Lung (tissue), 16 donors: ENCODE measurements around the gene LZIC. TPM values are rescaled to one million over a fixed set of nuclear protein-coding genes. Genes with fewer than 3 reads are reported as not detected.

Experiments used
- ATAC-seq: fragments of 200-7000 bp; cut with Tn5 transposase; one replicate; pipeline ENCODE4 v1.9.1; 2020; ENCODE audit warnings: moderate number of reproducible peaks; ENCODE audit not compliant: insufficient read depth, low FRiP score
- DNase-seq, 3 donors: peaks; one replicate each; pipeline ENCODE4 v3.0.0-alpha.2; 2013 to 2017
- H3K27ac ChIP-seq, 2 donors: one replicate each; pipeline ENCODE4 v1.5.1; 2013; ENCODE audit warnings: mild to moderate bottlenecking in 2 of 2, moderate library complexity in 2 of 2, control low read depth in 1 of 2, inconsistent platforms in 1 of 2, low read depth in 1 of 2, low read length in 1 of 2
- H3K27me3 ChIP-seq, 3 donors: one replicate each; pipeline ENCODE4 v1.5.1; 2013; ENCODE audit warnings: low read length in 2 of 3; ENCODE audit not compliant: control insufficient read depth in 3 of 3, insufficient read depth in 3 of 3
- H3K36me3 ChIP-seq, 4 donors: one replicate each; pipeline ENCODE4 v1.5.1; 2013; ENCODE audit warnings: low read length in 4 of 4, mild to moderate bottlenecking in 1 of 4, moderate library complexity in 1 of 4; ENCODE audit not compliant: control insufficient read depth in 4 of 4, insufficient read depth in 4 of 4
- H3K4me1 ChIP-seq, 5 donors: one replicate each; pipeline ENCODE4 v1.5.1; 2013; ENCODE audit warnings: low read length in 5 of 5, mild to moderate bottlenecking in 2 of 5, moderate library complexity in 1 of 5; ENCODE audit not compliant: control insufficient read depth in 5 of 5, insufficient read depth in 5 of 5
- H3K4me3 ChIP-seq: one replicate; pipeline ENCODE4 v1.5.1; 2013; ENCODE audit warnings: mild to moderate bottlenecking, control low read depth, moderate library complexity
- H3K9ac ChIP-seq, 2 donors: one replicate each; pipeline ENCODE4 v1.5.1; 2013; ENCODE audit warnings: low read length in 2 of 2, control low read depth in 1 of 2; ENCODE audit not compliant: insufficient read depth in 1 of 2
- H3K9me3 ChIP-seq, 4 donors: one replicate each; pipeline ENCODE4 v1.5.1; 2013; ENCODE audit warnings: low read length in 3 of 4, mild to moderate bottlenecking in 1 of 4, moderate library complexity in 1 of 4; ENCODE audit not compliant: control insufficient read depth in 4 of 4, insufficient read depth in 3 of 4
- WGBS, 2 donors: extraction: QIAGEN DNeasy Blood & Tissue Kit; methylation state at CpG; one replicate each; pipeline ENCODE4 v1.1.7; 2013; 5-methylcytosine and 5-hydroxymethylcytosine counted together
- long read RNA-seq, 5 donors: transcript quantifications; one replicate each; lab custom pipeline, GENCODE V29; 2026
- polyA plus RNA-seq, 2 donors: library from polyadenylated mRNA; stranded (reverse); fragments of 200-250 nt; gene quantifications; one replicate each; pipeline ENCODE4 v1.2.1, GENCODE V29; 2013
- total RNA-seq, 2 donors: library from RNA; depleted of rRNA in 1 of 2; stranded (reverse); fragments of >200 nt in 1 of 2; gene quantifications; one replicate each; pipeline ENCODE4 v1.2.1, GENCODE V29; 2014 to 2021
- TF ChIP-seq, protein P1 (sequence below): IDR thresholded peaks from 2 replicates; pipeline ENCODE4 v1.5.1; 2012; ENCODE audit warnings: mild to moderate bottlenecking; ENCODE audit errors: control extremely low read depth, extremely low read depth
- donor health status: control.
- donor health status: control.
- donor health status: Bipolar disorder and iron deficiency.
- donor health status: healthy.
- donor health status: DM: yes; HTN: yes; CAD: no.

Gene LZIC
- 10 to 100 TPM; 23.8 to 54.6 TPM for total RNA-seq
- polyA plus RNA-seq: 10 to 100 TPM; 10.8 to 16.6 TPM
- long read RNA-seq, donor 1, transcript LZIC-203 (7 exons, 1,405 nt): major isoform, 11 of 17 reads
- long read RNA-seq, donor 1, partial matches to known transcripts: 0 of 17 reads
- long read RNA-seq, donor 1, other reads (novel, unspliced or antisense): 0 of 17 reads
- long read RNA-seq, donor 2, partial matches to known transcripts: 8 of 15 reads
- long read RNA-seq, donor 2, other reads (novel, unspliced or antisense): 0 of 15 reads
- long read RNA-seq, donor 3, partial matches to known transcripts: 0 of 8 reads
- long read RNA-seq, donor 3, other reads (novel, unspliced or antisense): 0 of 8 reads
- long read RNA-seq, donor 4, partial matches to known transcripts: 0 of 4 reads
- long read RNA-seq, donor 4, other reads (novel, unspliced or antisense): 0 of 4 reads
- long read RNA-seq, donor 5, transcript LZIC-203 (7 exons, 1,405 nt): major isoform, 6 of 16 reads
- long read RNA-seq, donor 5, transcript LZIC-202 (8 exons, 2,281 nt): major isoform, 6 of 16 reads
- long read RNA-seq, donor 5, partial matches to known transcripts: 0 of 16 reads
- long read RNA-seq, donor 5, other reads (novel, unspliced or antisense): 0 of 16 reads

DNA sequence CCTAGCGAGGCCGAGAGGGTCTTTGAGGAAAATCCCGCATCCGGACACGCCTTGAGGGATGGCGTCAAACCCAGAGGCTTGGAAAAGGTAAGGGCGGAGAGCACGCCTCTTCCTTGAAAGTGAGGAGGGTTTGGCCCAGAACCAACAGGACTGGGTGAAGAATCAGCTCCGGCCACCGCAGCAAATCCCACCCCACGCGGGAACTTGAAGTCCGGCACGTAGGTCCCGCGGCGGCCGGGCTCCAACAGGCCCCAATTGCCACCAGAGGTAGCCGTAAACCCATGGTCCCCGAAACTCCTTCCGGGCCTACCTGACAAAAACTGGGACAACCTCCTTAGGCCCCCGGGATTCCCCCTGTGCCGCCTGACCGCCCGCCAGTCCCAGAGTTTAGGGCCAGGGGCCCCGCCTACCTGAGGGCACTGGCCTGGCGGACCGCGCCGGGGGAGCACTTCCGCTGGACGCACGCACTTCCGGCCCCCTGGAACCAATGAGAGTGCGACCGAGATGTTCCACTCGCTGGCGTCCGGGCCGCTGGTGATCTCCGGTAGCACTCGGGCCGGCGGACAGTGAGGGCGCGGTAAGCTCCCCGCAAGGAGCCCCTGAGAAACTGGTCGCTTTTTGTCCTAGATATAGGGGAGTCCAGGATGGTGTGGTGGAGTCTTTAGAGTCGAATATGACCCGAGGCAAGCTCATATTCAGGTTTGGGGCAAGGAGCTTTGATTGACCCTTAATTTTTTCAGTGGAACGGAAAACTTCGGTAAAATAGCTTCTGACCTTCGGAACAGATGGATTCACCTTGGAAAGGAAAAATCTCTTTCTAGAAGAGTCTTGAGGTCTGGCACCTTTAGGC, at the start of gene LZIC, which contains the start of gene NMNAT1:
Gene LZIC (minus strand): TSS at position 453 of the 850 bp plus-strand sequence. CDS start 6,772 bp downstream, outside the sequence.
Gene NMNAT1 (plus strand): TSS at position 537 of the 850 bp plus-strand sequence. CDS start 28,599 bp downstream, outside the sequence.
- peak within 1 kb of the TSS; percentile 95 to 97 for H3K9ac ChIP-seq
- H3K27me3 ChIP-seq: no peaks in the 10 kb centered on the region
- peaks cover 0 to 13% (median 4%) of the 10 kb centered on the region in 5 donors for H3K4me1 ChIP-seq
- 0% methylated on average over 53 of the region's 53 CpGs for WGBS, 2 donors
- TF ChIP-seq, protein P1, sequence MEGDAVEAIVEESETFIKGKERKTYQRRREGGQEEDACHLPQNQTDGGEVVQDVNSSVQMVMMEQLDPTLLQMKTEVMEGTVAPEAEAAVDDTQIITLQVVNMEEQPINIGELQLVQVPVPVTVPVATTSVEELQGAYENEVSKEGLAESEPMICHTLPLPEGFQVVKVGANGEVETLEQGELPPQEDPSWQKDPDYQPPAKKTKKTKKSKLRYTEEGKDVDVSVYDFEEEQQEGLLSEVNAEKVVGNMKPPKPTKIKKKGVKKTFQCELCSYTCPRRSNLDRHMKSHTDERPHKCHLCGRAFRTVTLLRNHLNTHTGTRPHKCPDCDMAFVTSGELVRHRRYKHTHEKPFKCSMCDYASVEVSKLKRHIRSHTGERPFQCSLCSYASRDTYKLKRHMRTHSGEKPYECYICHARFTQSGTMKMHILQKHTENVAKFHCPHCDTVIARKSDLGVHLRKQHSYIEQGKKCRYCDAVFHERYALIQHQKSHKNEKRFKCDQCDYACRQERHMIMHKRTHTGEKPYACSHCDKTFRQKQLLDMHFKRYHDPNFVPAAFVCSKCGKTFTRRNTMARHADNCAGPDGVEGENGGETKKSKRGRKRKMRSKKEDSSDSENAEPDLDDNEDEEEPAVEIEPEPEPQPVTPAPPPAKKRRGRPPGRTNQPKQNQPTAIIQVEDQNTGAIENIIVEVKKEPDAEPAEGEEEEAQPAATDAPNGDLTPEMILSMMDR: no peak
- H3K4me3 ChIP-seq: peak within 1 kb of the TSS; percentile 57
- DNase-seq (peak; percentile 93 to 96 (median 94)), ATAC-seq (peak; percentile 97)
- H3K36me3 ChIP-seq: peaks cover 2 to 13% (median 7%) of the 10 kb centered on the region in 4 donors
- H3K9me3 ChIP-seq: no peaks in the 10 kb centered on the region
- H3K27ac ChIP-seq: peak within 1 kb of the TSS; percentile 88 to 97

GRCh38 chr1:9992910-9993309, 49.7 kb upstream of the LZIC start:
- Histone ChIP-seq H3K4me3 (no peak overlapping the region), H3K27me3 (peaks cover 0 to 14% (median 10%) of the 10 kb centered on the region in 3 donors), H3K27ac (peak overlapping the region in 1 of 2 donors; percentile 47), H3K9me3 (no peaks in the 10 kb centered on the region), H3K9ac (no peak overlapping the region), H3K36me3 (no peaks in the 10 kb centered on the region), H3K4me1 (peaks cover 0 to 7% (median 0%) of the 10 kb centered on the region in 5 donors)
- WGBS, 2 donors: 75 to 77% methylated on average over 5 of the region's 5 CpGs
- ATAC-seq: no peak
- DNase-seq: no peak
- TF ChIP-seq, protein P1: no peak

DNA sequence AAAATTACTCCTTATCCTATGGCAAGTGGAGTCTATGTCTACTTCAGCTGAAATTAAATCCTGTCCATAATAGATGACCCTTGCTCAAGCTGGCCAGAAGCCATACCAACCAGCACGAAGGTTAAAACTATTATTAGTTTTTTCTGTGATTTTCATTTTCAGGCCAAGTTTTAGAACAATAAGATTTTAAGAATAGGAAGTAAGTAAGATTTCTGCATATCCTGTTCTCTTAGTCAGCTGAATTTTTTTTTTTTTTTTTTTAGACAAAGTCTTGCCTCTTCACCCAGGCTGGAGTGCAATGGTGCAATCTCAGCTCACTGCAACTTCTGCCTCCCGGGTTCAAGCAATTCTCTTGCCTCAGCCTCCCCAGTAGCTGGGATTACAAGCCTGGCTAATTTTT, 47.8 kb upstream of the LZIC start:
- ATAC-seq (no peak), DNase-seq (no peak)
- TF ChIP-seq, protein P1: no peak
- Histone ChIP-seq H3K27me3 (peaks cover 0 to 7% (median 0%) of the 10 kb centered on the region in 3 donors), H3K4me3 (no peak overlapping the region), H3K9ac (no peak overlapping the region), H3K27ac (peak overlapping the region in 1 of 2 donors; percentile 14), H3K36me3 (no peaks in the 10 kb centered on the region), H3K4me1 (peaks cover 0 to 2% (median 0%) of the 10 kb centered on the region in 5 donors), H3K9me3 (no peaks in the 10 kb centered on the region)
- 11 to 38% methylated on average over 2 of the region's 2 CpGs for WGBS, 2 donors
